Activated CD4-positive, alpha-beta T cell treated with anti-CD3 and anti-CD28 coated beads, Interleukin-2, amount 50 U/mL, for 24 hours (primary cell): ENCODE measurements around the gene BSCL2.
"Not testable (repeated sequence)": the region's sequence is repeated elsewhere in the genome, so short reads cannot be mapped to it uniquely, and the experiment has no call there.

Experiments
- DNase-seq, 2 donors: peaks; one replicate each; pipeline ENCODE4 v3.0.0-alpha.2; 2020; ENCODE audit warnings: low read depth in 1 of 2, low spot score in 1 of 2

BSCL2 gene

GRCh38 chr11:62664405-62665074 lies 42.7 kb downstream of the BSCL2 start:
- DNase-seq, result no peak

DNA sequence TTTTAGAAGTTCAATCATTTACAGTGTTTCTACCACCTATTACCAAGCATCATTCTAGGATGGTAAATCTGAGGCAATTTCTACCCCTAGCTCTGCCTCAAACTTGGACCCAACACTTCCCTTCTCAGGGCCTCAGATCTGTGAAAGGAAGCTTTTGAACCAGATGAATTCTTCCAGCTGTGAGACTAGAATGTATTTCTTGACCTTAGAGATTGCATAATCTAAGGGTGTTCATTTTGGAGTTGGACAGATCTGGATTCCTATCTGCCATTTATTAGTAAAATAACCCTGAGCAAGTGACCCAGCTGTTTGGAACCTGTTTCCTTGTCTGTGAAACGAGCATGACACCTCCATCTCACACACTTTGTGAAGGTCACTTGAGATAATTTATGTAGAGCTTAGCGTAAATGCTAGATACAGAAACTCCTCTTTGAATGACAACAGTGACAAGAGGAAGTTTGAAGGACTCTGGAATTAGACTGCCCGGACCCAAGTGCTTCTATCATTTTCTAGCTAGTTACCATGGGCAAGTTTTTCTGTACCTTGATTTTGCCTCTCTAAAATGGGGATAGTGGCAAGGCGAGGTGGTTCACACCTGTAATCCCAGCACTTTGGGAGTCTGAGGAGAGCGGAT lies 50.3 kb downstream of the BSCL2 start:
- no peak for DNase-seq

DNA sequence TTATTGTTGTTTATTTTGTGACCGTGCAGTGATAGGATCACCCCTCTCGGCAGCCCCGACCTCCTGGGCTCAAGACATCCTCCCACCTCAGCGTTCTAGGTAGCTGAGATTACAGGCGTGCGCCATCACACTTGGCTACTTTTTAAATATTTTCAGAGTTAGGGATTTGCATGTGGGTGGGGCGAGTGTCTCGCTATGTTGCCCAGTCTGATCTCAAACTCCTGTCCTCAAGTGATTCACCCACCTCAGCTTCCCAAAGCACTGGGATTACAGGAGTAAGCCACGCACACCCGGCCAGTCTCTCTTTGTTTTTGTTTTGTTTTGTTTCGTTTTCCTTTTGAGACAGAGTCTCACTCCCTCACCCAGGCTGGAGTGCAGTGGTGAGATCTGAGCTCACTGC lies 52.9 kb downstream of the BSCL2 start:
- DNase-seq, result no peak

GRCh38 chr11:62652161-62653006 lies 54.8 kb downstream of the BSCL2 start:
- DNase-seq, result no peak

DNA sequence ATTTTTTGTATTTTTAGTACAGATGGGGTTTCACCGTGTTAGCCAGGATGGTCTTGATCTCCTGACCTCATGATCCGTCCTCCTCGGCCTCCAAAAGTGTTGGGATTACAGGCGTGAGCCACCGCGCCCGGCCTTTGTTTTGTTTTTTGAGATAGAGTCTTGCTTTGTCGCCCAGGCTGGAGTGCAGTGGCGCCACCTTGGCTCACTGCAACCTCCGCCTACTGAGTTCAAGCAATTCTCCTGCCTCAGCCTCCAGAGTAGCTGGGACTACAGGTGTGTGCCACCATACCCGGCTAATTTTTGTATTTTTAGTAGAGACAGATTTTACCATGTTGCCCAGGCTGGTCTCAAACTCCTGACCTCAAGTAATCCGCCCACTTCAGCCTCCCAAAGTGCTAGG lies 56.9 kb downstream of the BSCL2 start:
- not testable (repeated sequence) for DNase-seq

GRCh38 chr11:62649486-62649885 lies 57.7 kb downstream of the BSCL2 start:
- DNase-seq, result no peak

DNA sequence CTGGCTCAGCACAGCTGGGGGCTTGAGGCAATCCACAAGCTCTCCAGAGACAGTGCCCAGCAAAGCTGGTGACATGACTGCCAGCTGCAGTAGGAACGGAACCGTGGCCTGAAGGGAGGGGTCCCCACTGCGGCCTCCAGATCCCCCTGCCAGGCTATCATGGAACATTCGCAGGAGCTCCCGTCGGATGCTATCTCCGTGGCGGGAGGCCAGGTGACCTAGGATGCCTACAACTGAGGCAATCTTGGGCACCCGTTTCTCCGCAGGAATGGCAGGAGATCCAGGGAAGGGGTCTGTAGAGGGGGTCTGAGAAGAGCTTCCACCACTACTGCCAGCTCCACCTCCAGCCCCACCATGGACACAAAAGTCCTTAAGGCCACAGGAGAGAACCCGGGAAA lies 58.3 kb downstream of the BSCL2 start:
- no peak for DNase-seq

- no peak for DNase-seq
Observed at GRCh38 chr11:62648185-62648966, 58.8 kb downstream of the BSCL2 start.

DNA sequence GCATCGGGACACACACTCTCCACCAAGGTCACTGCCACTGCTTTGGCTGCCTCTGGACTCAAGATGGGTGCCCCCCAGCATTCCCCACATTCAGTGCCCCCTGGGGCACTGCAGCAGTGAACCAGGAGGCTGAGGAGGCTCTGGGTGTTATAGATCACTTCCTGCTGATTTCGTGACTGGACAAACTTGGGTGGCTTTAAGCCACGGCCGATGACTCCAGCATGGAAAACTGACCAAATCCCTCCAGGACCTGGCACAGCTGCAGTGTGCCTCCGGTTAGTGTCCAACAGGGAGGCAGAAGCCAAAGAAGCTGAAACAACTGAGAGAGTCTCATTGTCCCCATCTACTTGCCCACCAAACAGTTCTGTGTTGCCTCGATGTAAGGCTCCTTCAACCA lies 59.6 kb downstream of the BSCL2 start:
- DNase-seq, result no peak

GRCh38 chr11:62646825-62647608 lies 60.2 kb downstream of the BSCL2 start:
- DNase-seq, result no peak

DNA sequence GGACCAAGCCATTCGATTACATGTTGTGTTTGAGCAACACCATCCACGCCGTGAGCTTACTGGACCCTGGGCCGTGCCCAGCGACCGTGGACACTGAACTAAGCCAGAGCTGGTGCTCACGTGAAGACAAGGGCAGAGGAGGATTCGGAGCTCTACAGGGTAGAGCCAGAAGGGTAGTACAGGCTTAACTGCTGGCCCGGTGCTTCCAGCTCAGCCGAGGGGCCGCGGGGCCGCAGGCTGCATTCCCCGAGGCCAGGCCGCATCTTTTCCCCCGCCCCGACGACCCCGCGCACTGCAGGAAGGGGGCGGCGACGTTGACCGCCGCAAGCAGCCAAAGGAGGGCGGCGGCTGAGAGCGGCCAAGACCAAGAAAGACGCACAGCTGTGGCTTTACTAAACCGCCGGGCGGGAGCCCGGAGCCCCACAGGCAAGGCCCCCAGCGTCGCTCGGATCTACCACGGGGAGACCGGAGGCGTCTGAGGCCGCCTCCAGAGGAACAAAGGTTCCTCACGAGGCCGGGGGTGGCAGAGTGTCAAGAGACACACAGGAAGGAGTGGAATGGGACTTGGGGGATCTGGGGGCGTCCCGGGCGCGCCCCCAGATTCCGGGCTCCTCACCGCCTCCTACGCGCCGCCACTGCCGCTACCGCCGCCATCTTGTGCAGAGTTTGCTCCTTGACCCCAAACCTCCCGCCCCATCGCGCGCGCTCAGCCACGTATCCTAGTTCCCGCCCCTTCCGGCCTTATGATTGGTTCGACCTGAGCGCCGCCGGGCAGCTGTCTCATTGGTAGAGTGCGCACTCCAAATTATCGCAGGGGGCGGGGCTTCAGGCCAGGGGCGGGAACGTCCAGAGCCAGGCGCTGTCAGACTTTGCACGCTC lies 61.0 kb downstream of the BSCL2 start, which contains the start of gene GANAB:
Gene GANAB, minus strand, starts transcription at position 668 of the 879 bp plus-strand sequence. Its CDS starts 14 bp downstream, at position 654.
- DNase-seq, result peak; percentile 98 to 99

- DNase-seq, result no peak
Observed at GRCh38 chr11:62645671-62645945, 61.6 kb downstream of the BSCL2 start.

DNA sequence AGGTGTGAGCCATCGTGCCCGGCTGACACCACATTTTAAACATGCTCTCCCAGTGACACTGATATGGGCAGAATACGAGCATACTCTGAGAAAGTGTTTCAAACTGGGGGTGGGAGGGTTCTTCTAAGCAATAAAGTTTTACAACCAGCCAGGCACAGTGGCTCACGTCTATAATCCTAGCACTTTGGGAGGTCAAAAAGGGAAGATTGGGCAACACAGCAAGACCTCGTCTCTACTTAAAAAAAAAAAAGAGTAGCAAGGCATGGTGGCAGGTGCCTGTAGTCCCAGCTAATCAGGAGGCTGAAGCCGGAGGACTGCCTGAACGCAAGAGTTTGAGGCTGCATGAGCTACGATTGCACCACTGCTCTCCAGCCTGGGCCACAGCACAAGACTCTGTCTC lies 63.0 kb downstream of the BSCL2 start:
- no peak for DNase-seq
